ENCODE data around the gene DNAJC25. TPM values are rescaled to one million over a fixed set of nuclear protein-coding genes. Genes with fewer than 3 reads are reported as not detected.
A peak's percentile ranks its signal among the peaks of the same experiment; 100 is the strongest.

DNAJC25 gene
- total RNA-seq, 1 donor from 2014 or later, result 3.9 TPM

DNA sequence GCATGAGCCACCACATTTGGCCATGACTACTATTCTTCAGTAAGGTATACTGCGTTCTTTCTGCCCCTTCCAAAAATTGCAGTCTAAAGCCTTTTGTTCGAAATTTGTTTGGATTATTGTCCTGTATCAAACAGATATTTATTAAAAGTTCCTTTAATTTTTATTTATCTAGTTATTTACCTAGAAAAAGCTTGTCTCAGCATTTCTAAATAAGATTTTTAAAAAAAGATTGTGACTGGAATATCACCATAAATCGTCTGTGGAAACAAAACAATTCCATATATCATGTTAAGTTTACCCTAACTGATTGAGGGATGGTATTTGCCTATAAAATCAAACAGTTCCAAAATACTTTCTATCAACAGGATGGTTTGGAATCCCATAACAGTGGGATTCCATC, 45.0 kb downstream of the DNAJC25 start:
- Mint-ChIP-seq H3K4me1 (ENCODE audit: unreplicated experiment) (peaks cover 6% of the 10 kb centered on the region), H3K4me3 (ENCODE audit: unreplicated experiment) (no peak overlapping the region), H3K36me3 (ENCODE audit: low read depth, unreplicated experiment) (peaks cover 19% of the 10 kb centered on the region), H3K27me3 (ENCODE audit: unreplicated experiment) (peaks cover 3% of the 10 kb centered on the region), H3K27ac (ENCODE audit: unreplicated experiment) (no peak overlapping the region), H3K9me3 (ENCODE audit: unreplicated experiment) (no peaks in the 10 kb centered on the region)
- DNase-seq (ENCODE audit: low spot score), result no peak
- no peak for TF ChIP-seq CTCF (IDR thresholded peaks at IDR 0.05; ENCODE audit: unreplicated experiment)

GRCh38 chr9:111678293-111678692, 47.2 kb downstream of the DNAJC25 start:
- H3K27me3 Mint-ChIP-seq (ENCODE audit: unreplicated experiment), result no peaks in the 10 kb centered on the region
- peaks cover 6% of the 10 kb centered on the region for H3K4me1 Mint-ChIP-seq (ENCODE audit: unreplicated experiment)
- H3K9me3 Mint-ChIP-seq (ENCODE audit: unreplicated experiment), result no peaks in the 10 kb centered on the region
- H3K27ac Mint-ChIP-seq (ENCODE audit: unreplicated experiment), result no peak overlapping the region
- no peak overlapping the region for H3K4me3 Mint-ChIP-seq (ENCODE audit: unreplicated experiment)
- no peak for TF ChIP-seq CTCF (IDR thresholded peaks at IDR 0.05; ENCODE audit: unreplicated experiment)
- no peak for DNase-seq (ENCODE audit: low spot score)
- H3K36me3 Mint-ChIP-seq (ENCODE audit: low read depth, unreplicated experiment), result peaks cover 19% of the 10 kb centered on the region

- peaks cover 6% of the 10 kb centered on the region for H3K4me1 Mint-ChIP-seq (ENCODE audit: unreplicated experiment)
- no peak overlapping the region for H3K27ac Mint-ChIP-seq (ENCODE audit: unreplicated experiment)
- H3K4me3 Mint-ChIP-seq (ENCODE audit: unreplicated experiment), result peak overlapping the region; percentile 44
- H3K36me3 Mint-ChIP-seq (ENCODE audit: low read depth, unreplicated experiment), result peaks cover 19% of the 10 kb centered on the region
- H3K9me3 Mint-ChIP-seq (ENCODE audit: unreplicated experiment), result no peaks in the 10 kb centered on the region
- DNase-seq (ENCODE audit: low spot score), result no peak
- no peak for TF ChIP-seq CTCF (IDR thresholded peaks at IDR 0.05; ENCODE audit: unreplicated experiment)
- no peaks in the 10 kb centered on the region for H3K27me3 Mint-ChIP-seq (ENCODE audit: unreplicated experiment)
Measured at GRCh38 chr9:111679199-111679598, 48.1 kb downstream of the DNAJC25 start.

- Mint-ChIP-seq H3K4me3 (ENCODE audit: unreplicated experiment) (no peak overlapping the region), H3K27me3 (ENCODE audit: unreplicated experiment) (no peaks in the 10 kb centered on the region), H3K27ac (ENCODE audit: unreplicated experiment) (no peak overlapping the region), H3K9me3 (ENCODE audit: unreplicated experiment) (no peaks in the 10 kb centered on the region), H3K4me1 (ENCODE audit: unreplicated experiment) (no peaks in the 10 kb centered on the region), H3K36me3 (ENCODE audit: low read depth, unreplicated experiment) (peaks cover 17% of the 10 kb centered on the region)
- no peak for TF ChIP-seq CTCF (IDR thresholded peaks at IDR 0.05; ENCODE audit: unreplicated experiment)
- no peak for DNase-seq (ENCODE audit: low spot score)
Measured at GRCh38 chr9:111683392-111683791, 52.3 kb downstream of the DNAJC25 start.

- no peaks in the 10 kb centered on the region for H3K9me3 Mint-ChIP-seq (ENCODE audit: unreplicated experiment)
- no peak for DNase-seq (ENCODE audit: low spot score)
- H3K4me1 Mint-ChIP-seq (ENCODE audit: unreplicated experiment), result no peaks in the 10 kb centered on the region
- no peak overlapping the region for H3K27ac Mint-ChIP-seq (ENCODE audit: unreplicated experiment)
- no peaks in the 10 kb centered on the region for H3K36me3 Mint-ChIP-seq (ENCODE audit: low read depth, unreplicated experiment)
- no peaks in the 10 kb centered on the region for H3K27me3 Mint-ChIP-seq (ENCODE audit: unreplicated experiment)
- no peak for TF ChIP-seq CTCF (IDR thresholded peaks at IDR 0.05; ENCODE audit: unreplicated experiment)
- no peak overlapping the region for H3K4me3 Mint-ChIP-seq (ENCODE audit: unreplicated experiment)
Measured at GRCh38 chr9:111691672-111692329, 60.7 kb downstream of the DNAJC25 start.
